SK-N-SH (cell line): Measurements from ENCODE around the gene SV2A. TPM values are rescaled to one million over a fixed set of nuclear protein-coding genes. Genes with fewer than 3 reads are reported as not detected.
A peak's percentile ranks its signal among the peaks of the same experiment; 100 is the strongest.

Experiments
- CTCF ChIA-PET: fragments of 300-600, 350-600 bp; formaldehyde crosslinking; extraction: SDS; loops from one replicate; lab custom pipeline; 2021; lab: Yijun Ruan, JAX
- POLR2A ChIA-PET: fragments of 350-600 bp; sonication (Branson Sonifier 250); formaldehyde crosslinking; extraction: SDS; loops from one replicate; lab custom pipeline; 2020; ENCODE audit warnings: antibody characterized with exemption, inconsistent platforms; lab: Yijun Ruan, JAX
- DNase-seq: peaks from one replicate; pipeline ENCODE4 v3.0.0; 2012
- H2AFZ ChIP-seq: fragments of 200-600 bp; sonication (generic); 2 replicates; pipeline ENCODE4 v1.8.1; 2016; ENCODE audit warnings: antibody characterized with exemption, mild to moderate bottlenecking, low read depth
- H3F3A ChIP-seq: fragments of 200-600 bp; sonication (generic); replicated peaks from 2 replicates; pipeline ENCODE3; 2016; ENCODE audit warnings: antibody characterized with exemption, mild to moderate bottlenecking; ENCODE audit not compliant: insufficient read depth
- H3K27ac ChIP-seq, 2 experiments: fragments of 200-500 bp in 1 of 2; fragments of 200-600 bp in 1 of 2; sonication (Bioruptor generic) in 1 of 2; sonication (generic), shearing (Covaris generic) in 1 of 2; 2 replicates each; pipeline versions ENCODE4 v1.5.1 to v1.6.1; 2014 to 2016; ENCODE audit warnings: low read depth in 2 of 2, inconsistent platforms in 1 of 2, low read length in 1 of 2, mild to moderate bottlenecking in 1 of 2, mixed read lengths in 1 of 2
- H3K27me3 ChIP-seq: fragments of 200-600 bp; sonication (generic), shearing (Covaris generic); 2 replicates; pipeline ENCODE4 v1.6.1; 2016; ENCODE audit warnings: mixed run types; ENCODE audit not compliant: insufficient read depth
- H3K36me3 ChIP-seq, 2 experiments: fragments of 200-500 bp in 1 of 2; fragments of 200-600 bp in 1 of 2; sonication (Bioruptor generic) in 1 of 2; sonication (generic) in 1 of 2; replicated peaks in 1 of 2; 2 replicates each; pipeline versions ENCODE3 to v1.5.1; 2014 to 2016; ENCODE audit warnings: low read length in 1 of 2, mild to moderate bottlenecking in 1 of 2; ENCODE audit not compliant: insufficient read depth in 2 of 2, control insufficient read depth in 1 of 2
- H3K4me1 ChIP-seq, 2 experiments: fragments of 200-500 bp in 1 of 2; fragments of 200-600 bp in 1 of 2; sonication (Bioruptor generic) in 1 of 2; sonication (generic), shearing (Covaris generic) in 1 of 2; 2 replicates each; pipeline versions ENCODE4 v1.5.1 to v1.6.1; 2014 to 2016; ENCODE audit warnings: low read depth in 1 of 2, low read length in 1 of 2, mixed run types in 1 of 2; ENCODE audit not compliant: insufficient read depth in 2 of 2, control insufficient read depth in 1 of 2
- H3K4me2 ChIP-seq: fragments of 200-600 bp; sonication (generic), shearing (Covaris generic); 2 replicates; pipeline ENCODE4 v1.6.1; 2017; ENCODE audit warnings: mixed run types
- H3K4me3 ChIP-seq, 2 experiments: fragments of 200-500 bp in 1 of 2; fragments of 200-600 bp in 1 of 2; sonication (Bioruptor generic) in 1 of 2; sonication (generic), shearing (Covaris generic) in 1 of 2; 2 replicates each; pipeline versions ENCODE4 v1.5.1 to v1.8.1; 2014 to 2016; ENCODE audit warnings: low read depth in 2 of 2, inconsistent platforms in 1 of 2, low read length in 1 of 2, mild to moderate bottlenecking in 1 of 2, mixed read lengths in 1 of 2, moderate library complexity in 1 of 2
- H3K79me2 ChIP-seq: fragments of 200-600 bp; sonication (generic); 2 replicates; pipeline ENCODE4 v1.8.1; 2017; ENCODE audit warnings: mild to moderate bottlenecking; ENCODE audit not compliant: insufficient read depth
- H3K9ac ChIP-seq: fragments of 200-600 bp; sonication (generic); 2 replicates; pipeline ENCODE4 v1.6.1; 2017; ENCODE audit warnings: mixed run types
- H3K9me2 ChIP-seq: fragments of 200-600 bp; sonication (generic); 2 replicates; pipeline ENCODE4 v1.6.1; 2017; ENCODE audit warnings: mixed run types
- H3K9me3 ChIP-seq: fragments of 200-600 bp; sonication (generic); 2 replicates; pipeline ENCODE4 v1.6.1; 2017; ENCODE audit warnings: mixed run types, mild to moderate bottlenecking, moderate library complexity
- H4K20me1 ChIP-seq: fragments of 200-600 bp; sonication (generic); 2 replicates; pipeline ENCODE4 v1.6.1; 2017; ENCODE audit warnings: mild to moderate bottlenecking, mixed run types; ENCODE audit not compliant: insufficient read depth
- CTCF ChIP-seq: fragments of 200-600 bp; sonication (generic); IDR thresholded peaks from 2 replicates; pipeline ENCODE4 v1.6.1; 2017; ENCODE audit warnings: antibody characterized with exemption, mild to moderate bottlenecking, moderate library complexity
- ELF1 ChIP-seq: IDR thresholded peaks from 2 replicates; pipeline ENCODE4 v1.4.0; 2012
- EP300 ChIP-seq, 2 experiments: IDR thresholded peaks; 2 replicates each; pipeline versions ENCODE4 v1.4.0 to v1.6.1; 2012; ENCODE audit warnings: borderline replicate concordance in 1 of 2, low read depth in 1 of 2, low read length in 1 of 2
- EZH2phosphoT487 ChIP-seq: fragments of 200-600 bp; sonication (generic); IDR thresholded peaks from 2 replicates; pipeline ENCODE4 v1.6.1; 2017; ENCODE audit warnings: low read depth, mixed run types, mild to moderate bottlenecking, antibody characterized with exemption, moderate library complexity, borderline replicate concordance
- FOSL2 ChIP-seq: IDR thresholded peaks from 2 replicates; pipeline ENCODE4 v1.4.0; 2012; ENCODE audit warnings: low read depth, mild to moderate bottlenecking, moderate library complexity, borderline replicate concordance
- FOXM1 ChIP-seq: IDR thresholded peaks from 2 replicates; pipeline ENCODE4 v1.4.0; 2012; ENCODE audit warnings: low read depth, mild to moderate bottlenecking
- GABPA ChIP-seq: IDR thresholded peaks from 2 replicates; pipeline ENCODE4 v1.4.0; 2012; ENCODE audit warnings: low read depth, mild to moderate bottlenecking
- GATA2 ChIP-seq: sonication (generic); formaldehyde crosslinking; IDR thresholded peaks from 2 replicates; pipeline ENCODE4 v1.5.0; 2020; ENCODE audit warnings: mild to moderate bottlenecking, missing genetic modification reagents
- JUND ChIP-seq: IDR thresholded peaks from 2 replicates; pipeline ENCODE4 v1.4.0; 2012
- MAX ChIP-seq: IDR thresholded peaks from 2 replicates; pipeline ENCODE4 v1.4.0; 2012; ENCODE audit warnings: low read depth
- MXI1 ChIP-seq: IDR thresholded peaks from 2 replicates; pipeline ENCODE4 v1.6.1; 2012; ENCODE audit warnings: mild to moderate bottlenecking, low read depth, low read length, improper control_type of control experiment
- NRF1 ChIP-seq: IDR thresholded peaks from 2 replicates; pipeline ENCODE4 v1.6.1; 2012; ENCODE audit warnings: low read depth, mild to moderate bottlenecking, low read length
- PBX3 ChIP-seq: IDR thresholded peaks from 2 replicates; pipeline ENCODE4; 2012
- POLR2AphosphoS5 ChIP-seq: IDR thresholded peaks from 2 replicates; pipeline ENCODE4 v1.6.1; 2012; ENCODE audit warnings: low read depth, low read length
- RFX5 ChIP-seq: IDR thresholded peaks from 2 replicates; pipeline ENCODE4 v1.6.1; 2012; ENCODE audit warnings: mild to moderate bottlenecking, improper control_type of control experiment, low read length
- SIN3A ChIP-seq: IDR thresholded peaks from 2 replicates; pipeline ENCODE4 v1.6.1; 2012; ENCODE audit warnings: low read depth, mild to moderate bottlenecking, low read length, moderate library complexity, borderline replicate concordance
- TEAD4 ChIP-seq: IDR thresholded peaks from 2 replicates; pipeline ENCODE4 v1.4.0; 2012; ENCODE audit warnings: mild to moderate bottlenecking, borderline replicate concordance; ENCODE audit not compliant: insufficient read depth
- USF2 ChIP-seq: fragments of 150-350 bp; IDR thresholded peaks from 2 replicates; pipeline ENCODE4 v1.6.1; 2017; ENCODE audit warnings: antibody characterized with exemption, low read length, low read depth, borderline replicate concordance
- YY1 ChIP-seq: IDR thresholded peaks from 2 replicates; pipeline ENCODE4 v1.4.0; 2012; ENCODE audit warnings: low read depth, mild to moderate bottlenecking
- ZBTB33 ChIP-seq: IDR thresholded peaks from 2 replicates; pipeline ENCODE4 v1.4.0; 2012; ENCODE audit warnings: low read depth, borderline replicate concordance
- WGBS: methylation state at CpG from one replicate; pipeline ENCODE4 v1.1.6; 2017; ENCODE audit warnings: low lambda C conversion rate; 5-methylcytosine and 5-hydroxymethylcytosine counted together
- polyA plus RNA-seq, 3 experiments: library from polyadenylated mRNA; depleted of rRNA; stranded (reverse); fragments of >200 nt; gene quantifications; 2 replicates each; pipeline ENCODE4 v1.2.3, GENCODE V29; 2012

Gene SV2A
- polyA plus RNA-seq, 1 of the 3 experiments (the other 2 are of a cell fraction) = 22.7 TPM

- WGBS = 78% methylated on average over 2 of the region's 2 CpGs
- Histone ChIP-seq H3K9me2 (no peaks in the 10 kb centered on the region), H3K9ac (no peak overlapping the region), H3K27ac (peak overlapping the region; percentile 19 to 21; a peak in 2 of 4 replicates), H2AFZ (no peak overlapping the region), H3K4me1 (0 out of 4 replicates have a peak, but pooled peaks cover 0 to 3% of the 10 kb centered on the region in 2 experiments), H3K79me2 (no peaks in the 10 kb centered on the region), H3K4me3 (no peak overlapping the region), H3K36me3 (peaks cover 56 to 81% of the 10 kb centered on the region in 2 experiments), H3K4me2 (no peak overlapping the region), H3K9me3 (no peaks in the 10 kb centered on the region), H4K20me1 (no peaks in the 10 kb centered on the region), H3K27me3 (no peaks in the 10 kb centered on the region), H3F3A (peaks cover 32% of the 10 kb centered on the region)
- ChIA-PET POLR2A (no interaction called here), CTCF (interaction anchor here (0.6 to 4.3 kb wide), 41 partner anchors 9 to 230 kb away, joined by 3 to 31 read pairs (median 7); partner anchors contain the start of genes OTUD7B and VPS45)
- DNase-seq = no peak
- no peak for TF ChIP-seq JUND
- no peak for TF ChIP-seq CTCF
- no peak for TF ChIP-seq YY1
- TF ChIP-seq MAX = no peak
- TF ChIP-seq FOSL2 = no peak
- TF ChIP-seq GABPA = no peak
- TF ChIP-seq SIN3A = no peak
- TF ChIP-seq TEAD4 = no peak
- TF ChIP-seq ZBTB33 = no peak
- no peak for TF ChIP-seq EP300 (IDR thresholded peaks at IDR 0.05; ENCODE audit: borderline replicate concordance in 1 of 2, low read depth in 1 of 2, low read length in 1 of 2)
- TF ChIP-seq USF2 = no peak
- no peak for TF ChIP-seq NRF1
- TF ChIP-seq GATA2 (CRISPR knock-in tag) = no peak
- TF ChIP-seq ELF1 = no peak
- TF ChIP-seq PBX3 = no peak
- no peak for TF ChIP-seq POLR2AphosphoS5
- TF ChIP-seq MXI1 = no peak
- TF ChIP-seq RFX5 = no peak
- TF ChIP-seq EZH2phosphoT487 = no peak
- TF ChIP-seq FOXM1 = no peak
These were observed 45.1 kb upstream of the SV2A start for GRCh38 chr1:149962736-149963135.
